Germinal center (tissue), 1 donor: ENCODE measurements around the gene EHHADH.
"Not testable (repeated sequence)": the region's sequence is repeated elsewhere in the genome, so short reads cannot be mapped to it uniquely, and the experiment has no call there.

Experiments
- DNase-seq: peaks from one replicate; pipeline ENCODE4 v3.0.0; 2012; ENCODE audit warnings: mixed read lengths, low spot score

EHHADH gene

GRCh38 chr3:185253645-185254410 is at the start of gene EHHADH:
Gene EHHADH, minus strand, starts transcription at chr3:185254049. Its CDS starts 27 bp downstream, at chr3:185254022.
- peak; percentile 70 for DNase-seq

- DNase-seq, result peak; percentile 39
Measured at GRCh38 chr3:185299918-185300426, 46.1 kb upstream of the EHHADH start.

DNA sequence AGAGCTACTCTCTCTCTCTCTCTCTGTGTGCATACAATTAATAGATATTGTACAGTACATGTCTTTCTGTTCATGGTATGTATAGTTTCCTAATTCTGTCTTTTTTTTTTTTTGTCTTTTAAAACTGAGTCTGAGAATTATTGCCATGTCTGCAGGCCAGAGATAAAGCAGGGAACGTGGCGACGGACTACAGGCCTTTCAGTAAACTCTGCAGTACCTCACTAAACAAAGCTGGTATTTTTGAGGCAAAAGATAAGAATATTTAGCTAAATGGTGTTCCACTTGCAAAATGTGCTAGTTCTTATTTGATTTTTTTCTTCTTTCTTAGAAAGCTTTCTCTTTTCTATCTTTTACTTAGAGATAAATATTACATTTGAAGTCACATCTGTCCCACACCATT is 44.0 kb upstream of the EHHADH start:
- no peak for DNase-seq

DNA sequence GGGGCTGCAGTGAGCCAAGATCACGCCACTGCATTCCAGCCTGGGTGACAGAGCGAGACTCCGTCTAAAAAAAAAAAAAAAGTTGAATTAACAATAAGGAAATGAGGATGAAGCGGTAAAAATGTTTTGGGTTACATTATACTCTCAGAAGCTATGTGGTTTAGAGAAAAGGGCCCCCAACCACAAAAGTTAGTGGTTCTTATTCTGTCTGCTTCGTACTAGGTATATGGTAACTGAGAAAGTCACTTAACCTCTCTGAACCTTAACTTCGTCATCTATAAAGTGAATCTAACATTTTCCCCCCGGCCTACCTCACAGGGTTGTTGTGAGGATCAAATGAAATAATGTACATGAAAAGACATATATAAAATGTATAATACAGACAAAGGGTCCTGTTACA is 38.4 kb upstream of the EHHADH start:
- no peak for DNase-seq

- DNase-seq, result no peak
Measured at GRCh38 chr3:185290266-185290665, 36.4 kb upstream of the EHHADH start.

- DNase-seq, result no peak
Measured at GRCh38 chr3:185283374-185283935, 29.6 kb upstream of the EHHADH start.

DNA sequence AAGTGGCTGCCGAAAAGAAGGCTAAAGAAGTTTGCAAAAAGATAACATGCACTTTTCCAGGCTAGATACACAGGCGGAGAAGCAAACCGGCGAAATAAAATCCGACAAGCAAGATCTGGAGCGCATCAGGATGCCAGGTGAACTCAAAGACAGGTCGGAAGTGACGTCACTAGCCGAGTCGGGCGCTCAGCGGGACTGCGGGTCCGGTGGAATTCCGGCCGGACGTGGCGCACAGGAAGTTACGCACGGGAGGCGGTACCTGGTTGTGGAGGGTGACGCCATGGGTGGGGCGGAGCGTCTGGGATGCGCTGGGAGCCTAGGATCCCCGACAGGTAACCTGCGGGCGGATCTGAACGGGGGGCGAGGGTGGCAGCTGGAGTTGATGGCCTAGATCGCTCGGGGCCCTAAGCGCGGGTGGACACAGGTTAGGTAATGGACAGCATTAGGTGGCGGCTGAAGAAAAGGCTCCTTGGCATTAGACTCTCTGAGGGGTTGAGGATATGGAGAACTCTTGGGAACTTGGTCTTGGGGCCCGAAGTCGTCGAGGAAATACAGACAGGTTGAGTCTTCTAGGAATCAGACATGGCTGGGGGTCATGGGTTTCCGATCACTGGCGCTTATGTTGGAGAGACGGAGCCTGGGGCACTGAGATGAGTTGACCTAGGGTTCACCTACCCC is 29.0 kb upstream of the EHHADH start:
- peak; percentile 94 for DNase-seq

GRCh38 chr3:185280572-185281365 is 26.9 kb upstream of the EHHADH start:
- DNase-seq, result peak; percentile 56

GRCh38 chr3:185279587-185280138 is 25.8 kb upstream of the EHHADH start:
- no peak for DNase-seq

DNA sequence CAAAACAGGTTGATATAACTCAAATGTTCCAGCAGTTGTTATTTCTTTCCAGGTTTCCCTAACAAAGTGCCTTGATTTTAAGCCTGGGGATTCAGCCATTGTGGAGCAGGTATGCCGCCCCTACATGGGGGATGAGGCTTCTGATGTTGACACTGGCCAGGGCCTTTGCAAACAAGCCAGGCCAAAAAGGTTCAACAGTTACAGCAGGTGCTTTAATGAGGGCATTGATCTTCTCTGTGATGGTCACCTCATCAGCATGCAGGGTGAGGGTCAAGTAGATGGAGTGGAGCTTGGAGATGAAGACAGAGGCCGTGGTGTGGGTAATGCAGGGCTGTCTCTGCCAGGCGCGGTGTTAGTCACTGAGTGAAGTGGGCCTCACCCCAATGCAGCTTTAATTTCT is 22.6 kb upstream of the EHHADH start:
- DNase-seq, result no peak

GRCh38 chr3:185272033-185272432 is 18.2 kb upstream of the EHHADH start:
- DNase-seq, result no peak

- DNase-seq, result no peak
Measured at GRCh38 chr3:185270956-185271332, 17.1 kb upstream of the EHHADH start.

- peak; percentile 25 for DNase-seq
Measured at GRCh38 chr3:185270262-185270955, 16.6 kb upstream of the EHHADH start.

- no peak for DNase-seq
Measured at GRCh38 chr3:185268194-185268962, 14.5 kb upstream of the EHHADH start.

DNA sequence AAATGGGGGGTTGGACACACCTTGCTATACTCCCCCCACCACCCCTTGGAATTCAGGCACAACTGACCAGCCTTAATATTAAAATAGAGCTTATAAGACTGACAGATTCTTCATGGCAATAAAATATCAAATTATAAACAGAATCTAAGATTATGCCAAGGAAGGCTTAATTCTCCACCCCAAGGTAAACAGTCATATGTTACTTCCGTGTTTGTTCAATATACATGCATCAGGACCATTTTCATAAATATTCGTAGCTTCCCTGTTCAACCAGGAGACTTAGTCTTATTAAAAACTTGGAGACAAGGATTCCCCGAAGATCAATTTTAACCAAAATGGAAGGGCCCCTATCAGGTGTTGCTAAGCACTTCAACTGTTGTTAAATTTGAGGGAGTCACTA is 13.3 kb upstream of the EHHADH start:
- DNase-seq, result no peak

- no peak for DNase-seq
Measured at GRCh38 chr3:185264849-185265553, 11.2 kb upstream of the EHHADH start.

- DNase-seq, result no peak
Measured at GRCh38 chr3:185263423-185263822, 9.6 kb upstream of the EHHADH start.

GRCh38 chr3:185257334-185257733 is 3.5 kb upstream of the EHHADH start:
- no peak for DNase-seq

DNA sequence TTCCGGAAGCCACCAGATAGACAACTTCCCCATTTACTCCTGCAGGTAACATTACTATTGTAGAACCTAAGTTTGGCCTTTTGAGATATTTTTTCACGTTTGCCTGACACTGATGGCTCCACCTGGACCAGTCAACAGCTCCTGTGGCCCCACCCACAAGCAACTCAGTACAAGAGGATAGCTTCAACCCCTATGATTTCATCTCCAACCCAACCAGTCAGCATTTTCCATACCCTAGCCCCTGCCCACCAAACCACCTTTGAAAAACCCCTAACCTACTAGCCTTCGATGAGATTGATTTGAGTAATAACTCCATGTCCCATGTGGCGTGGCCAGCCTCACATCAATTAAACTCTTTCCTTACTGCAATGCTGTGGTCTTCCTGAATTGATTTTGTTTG is 950 bp upstream of the EHHADH start:
- DNase-seq, result no peak

DNA sequence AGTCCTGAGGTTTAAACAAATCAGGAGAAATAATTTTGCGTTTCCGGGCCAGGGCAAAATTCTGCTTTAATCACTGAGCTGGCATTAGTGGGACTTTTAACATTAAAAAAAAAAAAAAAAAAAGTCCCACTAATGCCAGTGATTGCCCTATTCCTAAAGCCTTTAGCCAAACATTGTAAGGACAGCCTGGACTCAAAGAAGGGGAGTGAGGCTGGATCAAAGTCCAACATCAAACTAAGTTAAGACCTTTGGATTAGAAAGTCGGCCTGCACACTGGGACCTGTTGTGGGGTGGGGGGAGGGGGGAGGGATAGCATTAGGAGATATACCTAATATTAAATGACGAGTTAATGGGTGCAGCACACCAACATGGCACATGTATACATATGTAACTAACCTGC is 716 bp downstream of the EHHADH start:
- DNase-seq, result not testable (repeated sequence)
